Measurements from ENCODE around the gene TMEM30A.

DNA sequence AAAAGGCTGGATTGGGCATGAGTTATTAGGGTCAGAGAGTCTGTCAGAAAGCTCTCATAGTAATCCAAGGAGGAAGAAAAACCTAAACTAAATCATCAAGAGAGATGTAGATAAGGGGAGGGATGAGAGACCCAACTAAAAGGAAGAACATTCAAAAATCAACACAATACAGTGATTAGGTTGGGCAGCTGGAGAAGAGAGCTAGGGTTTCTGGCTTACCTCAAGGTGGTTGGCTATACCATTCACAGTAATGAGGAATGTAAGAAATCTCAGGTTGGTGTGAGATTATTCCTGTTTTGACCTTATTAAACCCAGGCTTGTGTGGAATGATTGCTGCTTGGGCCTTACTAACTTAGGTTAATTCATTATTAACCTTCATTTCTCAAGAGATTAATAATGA is 34.8 kb downstream of the TMEM30A start:
- TF ChIP-seq ZNF274 (IDR thresholded peaks at IDR 0.05; ENCODE audit: low read depth, low read length) (no peak), SUZ12 (IDR thresholded peaks at IDR 0.05; ENCODE audit: extremely low read depth, insufficient read depth, insufficient read length) (no peak)
